NB4 (cell line): ENCODE data around the gene VANGL2.

ENCODE experiments used
- DNase-seq: peaks from one replicate; pipeline ENCODE4 v3.0.0; 2010; ENCODE audit warnings: low read depth
- H3K4me3 ChIP-seq: one replicate; pipeline ENCODE4 v1.5.1; 2011; ENCODE audit warnings: mild to moderate bottlenecking, low read depth, low read length, moderate library complexity
- CTCF ChIP-seq: IDR thresholded peaks from one replicate; pipeline ENCODE4 v1.5.1; 2012; ENCODE audit warnings: low read depth, low read length
- MAX ChIP-seq: IDR thresholded peaks from 2 replicates; pipeline ENCODE4 v1.6.1; 2011; ENCODE audit warnings: low read depth, low read length
- MYC ChIP-seq: IDR thresholded peaks from 2 replicates; pipeline ENCODE4 v1.6.1; 2011; ENCODE audit warnings: low read depth, low read length
- POLR2A ChIP-seq: IDR thresholded peaks from 2 replicates; pipeline ENCODE4 v1.6.1; 2011; ENCODE audit warnings: mild to moderate bottlenecking; ENCODE audit not compliant: insufficient read length; ENCODE audit errors: extremely low read depth

The VANGL2 gene

GRCh38 chr1:160459056-160459455 is 58.7 kb downstream of the VANGL2 start:
- DNase-seq = no peak
- no peak for TF ChIP-seq MYC
- no peak for TF ChIP-seq MAX
- no peak for TF ChIP-seq CTCF
- no peak for TF ChIP-seq POLR2A
- H3K4me3 ChIP-seq = no peak overlapping the region

DNA sequence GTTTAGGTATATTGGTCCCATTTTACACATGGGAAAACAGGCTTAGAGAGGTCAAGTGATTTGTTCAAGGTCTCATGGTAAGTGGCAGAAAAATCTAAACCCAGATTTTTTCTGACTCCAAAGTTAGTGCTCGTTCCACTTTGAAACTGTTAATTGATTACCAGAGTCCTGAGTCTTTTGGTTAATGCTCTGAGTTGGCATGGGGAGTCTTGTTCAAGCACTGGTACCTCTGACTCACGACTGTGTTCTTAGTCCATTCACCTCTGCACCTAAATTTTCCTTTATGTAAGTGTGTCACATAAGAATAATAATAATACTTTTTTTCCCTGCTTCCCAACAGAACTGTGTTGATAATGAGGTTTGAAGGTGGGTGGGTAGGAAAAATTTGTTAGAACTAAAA is 59.3 kb downstream of the VANGL2 start:
- H3K4me3 ChIP-seq = no peak overlapping the region
- TF ChIP-seq POLR2A (no peak), MAX (no peak)
- no peak for DNase-seq

GRCh38 chr1:160460214-160460642 is 59.9 kb downstream of the VANGL2 start:
- TF ChIP-seq POLR2A = no peak
- TF ChIP-seq MYC = no peak
- no peak for TF ChIP-seq CTCF
- TF ChIP-seq MAX = no peak
- no peak overlapping the region for H3K4me3 ChIP-seq
- peak; percentile 15 for DNase-seq

DNA sequence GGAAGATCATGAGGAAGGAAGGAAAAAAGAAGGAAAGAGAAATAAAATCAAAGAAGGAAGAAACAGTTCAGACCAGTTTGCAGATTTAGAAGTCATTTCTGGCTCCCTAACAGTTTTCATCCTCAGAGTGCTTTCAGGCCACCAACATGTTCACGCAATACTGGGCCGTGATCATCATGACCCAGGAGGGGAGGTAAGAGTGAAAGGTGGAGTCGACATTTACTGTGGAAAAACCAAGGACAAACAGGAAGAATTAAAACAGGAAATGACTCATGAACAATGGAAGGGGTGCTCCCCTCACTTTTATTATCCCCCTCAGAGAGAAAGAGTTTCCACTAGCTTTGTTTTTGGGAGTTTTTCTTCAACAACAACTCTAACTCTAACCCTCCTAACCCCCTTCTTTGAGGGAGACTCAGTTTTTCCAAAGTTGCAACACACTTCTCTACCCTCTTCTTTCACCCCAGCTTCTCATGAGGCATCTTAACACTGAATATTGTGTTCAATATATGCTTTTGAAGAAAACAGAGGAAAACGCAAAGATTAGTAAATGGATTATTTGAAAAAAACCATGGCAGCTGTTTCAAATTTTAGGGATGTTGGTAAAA is 60.4 kb downstream of the VANGL2 start:
- no peak overlapping the region for H3K4me3 ChIP-seq
- DNase-seq = peak; percentile 50
- TF ChIP-seq MYC = no peak
- no peak for TF ChIP-seq MAX

DNA sequence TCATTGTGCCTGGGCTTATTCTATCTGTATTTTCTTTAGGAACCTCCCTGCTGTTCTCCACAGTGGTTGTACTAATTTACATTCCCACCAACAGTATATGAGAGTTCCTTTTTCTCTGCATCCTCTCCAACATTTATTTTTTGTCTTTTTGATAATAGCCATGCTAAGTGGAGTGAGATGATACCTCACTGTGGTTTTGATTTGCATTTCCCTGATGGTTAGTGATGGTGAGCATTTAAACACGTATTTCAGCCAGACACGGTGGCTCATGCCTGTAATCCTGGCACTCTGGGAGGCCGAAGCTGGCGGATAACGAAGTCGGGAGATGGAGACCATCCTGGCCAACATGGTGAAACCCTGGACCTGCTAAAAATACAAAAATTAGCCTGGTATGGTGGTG is 64.8 kb downstream of the VANGL2 start:
- TF ChIP-seq MAX (no peak), CTCF (no peak), MYC (no peak), POLR2A (no peak)
- DNase-seq = no peak
- H3K4me3 ChIP-seq = no peak overlapping the region

- H3K4me3 ChIP-seq = no peak overlapping the region
- TF ChIP-seq MYC (no peak), CTCF (no peak), MAX (no peak), POLR2A (no peak)
- peak; percentile 12 for DNase-seq
Measured at GRCh38 chr1:160466961-160467360, 66.6 kb downstream of the VANGL2 start.

- no peak overlapping the region for H3K4me3 ChIP-seq
- no peak for TF ChIP-seq MAX
- no peak for TF ChIP-seq CTCF
- TF ChIP-seq POLR2A = no peak
- TF ChIP-seq MYC = no peak
- no peak for DNase-seq
Measured at GRCh38 chr1:160467576-160467975, 67.2 kb downstream of the VANGL2 start.
